KMS-11 (cell line): Measurements from ENCODE around the gene ADGRV1.

Experiments used
- H2AFZ ChIP-seq: fragments of 200-600 bp; sonication (generic); 2 replicates; pipeline ENCODE4 v1.6.1; 2016; ENCODE audit warnings: antibody characterized with exemption, mixed run types, low read depth
- H3K27ac ChIP-seq: fragments of 200-600 bp; sonication (generic); 2 replicates; pipeline ENCODE4 v1.6.1; 2016; ENCODE audit warnings: mild to moderate bottlenecking, mixed run types
- H3K27me3 ChIP-seq: fragments of 200-600 bp; sonication (generic); 2 replicates; pipeline ENCODE4 v1.6.1; 2017; ENCODE audit warnings: mild to moderate bottlenecking, low read depth, mixed run types, moderate library complexity; ENCODE audit not compliant: insufficient read depth
- H3K36me3 ChIP-seq: fragments of 200-600 bp; sonication (generic); 2 replicates; pipeline ENCODE4 v1.6.1; 2017; ENCODE audit warnings: mild to moderate bottlenecking, mixed run types; ENCODE audit not compliant: insufficient read depth
- H3K4me1 ChIP-seq: fragments of 200-600 bp; sonication (generic); 2 replicates; pipeline ENCODE4 v1.6.1; 2016; ENCODE audit warnings: mild to moderate bottlenecking, low read depth, mixed run types; ENCODE audit not compliant: poor library complexity, severe bottlenecking
- H3K4me2 ChIP-seq: fragments of 200-600 bp; sonication (generic); 2 replicates; pipeline ENCODE4 v1.7.0; 2016; ENCODE audit warnings: mild to moderate bottlenecking, mixed run types
- H3K4me3 ChIP-seq: fragments of 200-600 bp; sonication (generic); IDR thresholded peaks from 2 replicates; pipeline ENCODE4 v1.6.1; 2017; ENCODE audit warnings: low read depth, low read length, mixed read lengths; ENCODE audit not compliant: insufficient read depth
- H3K79me2 ChIP-seq: fragments of 200-600 bp; sonication (generic); 2 replicates; pipeline ENCODE4 v1.6.1; 2016; ENCODE audit warnings: low read depth, mixed run types; ENCODE audit not compliant: insufficient read depth
- H3K9ac ChIP-seq: fragments of 200-600 bp; sonication (generic); 2 replicates; pipeline ENCODE4 v1.6.1; 2016; ENCODE audit warnings: mild to moderate bottlenecking, mixed run types
- H4K20me1 ChIP-seq: fragments of 200-600 bp; sonication (generic); 2 replicates; pipeline ENCODE4 v1.6.1; 2016; ENCODE audit warnings: mild to moderate bottlenecking, mixed run types; ENCODE audit not compliant: insufficient read depth
- TF ChIP-seq, protein P1 (sequence below): fragments of 200-600 bp; sonication (generic); conservative IDR thresholded peaks from 2 replicates; pipeline ENCODE4 v1.6.1; 2017; ENCODE audit warnings: low read depth, mild to moderate bottlenecking, antibody characterized with exemption, low read length, moderate library complexity, mixed read lengths

The ADGRV1 gene

DNA sequence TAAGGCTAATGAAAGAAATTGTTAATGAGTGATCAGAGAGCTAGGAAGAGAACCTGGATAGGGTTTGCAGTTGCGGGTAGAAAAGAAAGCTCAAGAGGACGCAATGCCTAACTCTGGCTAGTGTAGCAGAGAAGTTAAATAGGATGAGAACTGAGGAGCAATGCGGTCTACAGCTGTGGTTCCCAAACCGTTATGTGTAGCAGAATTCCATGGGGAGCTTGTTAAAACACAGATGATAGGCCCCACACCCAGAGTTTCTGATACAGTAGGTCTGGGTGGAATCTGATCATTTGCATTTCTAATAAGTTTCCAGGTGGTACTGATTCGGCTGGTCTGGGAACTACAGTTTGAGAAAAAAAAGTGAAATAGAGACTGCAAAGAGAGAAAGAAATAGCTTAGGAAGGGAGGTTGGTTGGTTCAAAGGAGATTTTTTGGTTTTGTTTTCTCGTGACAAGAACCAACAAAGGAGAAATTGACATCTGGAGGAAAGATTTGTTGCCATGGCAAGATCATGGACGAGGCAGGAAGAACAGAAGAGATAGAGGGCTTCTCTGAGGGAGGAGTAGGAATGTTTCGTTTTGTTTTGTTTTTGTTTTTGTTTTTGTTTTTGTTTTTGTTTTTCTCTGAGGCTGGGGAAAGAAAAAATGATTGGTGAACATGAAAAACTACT lies 548.4 kb downstream of the ADGRV1 start:
- TF ChIP-seq, protein P1, sequence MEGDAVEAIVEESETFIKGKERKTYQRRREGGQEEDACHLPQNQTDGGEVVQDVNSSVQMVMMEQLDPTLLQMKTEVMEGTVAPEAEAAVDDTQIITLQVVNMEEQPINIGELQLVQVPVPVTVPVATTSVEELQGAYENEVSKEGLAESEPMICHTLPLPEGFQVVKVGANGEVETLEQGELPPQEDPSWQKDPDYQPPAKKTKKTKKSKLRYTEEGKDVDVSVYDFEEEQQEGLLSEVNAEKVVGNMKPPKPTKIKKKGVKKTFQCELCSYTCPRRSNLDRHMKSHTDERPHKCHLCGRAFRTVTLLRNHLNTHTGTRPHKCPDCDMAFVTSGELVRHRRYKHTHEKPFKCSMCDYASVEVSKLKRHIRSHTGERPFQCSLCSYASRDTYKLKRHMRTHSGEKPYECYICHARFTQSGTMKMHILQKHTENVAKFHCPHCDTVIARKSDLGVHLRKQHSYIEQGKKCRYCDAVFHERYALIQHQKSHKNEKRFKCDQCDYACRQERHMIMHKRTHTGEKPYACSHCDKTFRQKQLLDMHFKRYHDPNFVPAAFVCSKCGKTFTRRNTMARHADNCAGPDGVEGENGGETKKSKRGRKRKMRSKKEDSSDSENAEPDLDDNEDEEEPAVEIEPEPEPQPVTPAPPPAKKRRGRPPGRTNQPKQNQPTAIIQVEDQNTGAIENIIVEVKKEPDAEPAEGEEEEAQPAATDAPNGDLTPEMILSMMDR: no peak

DNA sequence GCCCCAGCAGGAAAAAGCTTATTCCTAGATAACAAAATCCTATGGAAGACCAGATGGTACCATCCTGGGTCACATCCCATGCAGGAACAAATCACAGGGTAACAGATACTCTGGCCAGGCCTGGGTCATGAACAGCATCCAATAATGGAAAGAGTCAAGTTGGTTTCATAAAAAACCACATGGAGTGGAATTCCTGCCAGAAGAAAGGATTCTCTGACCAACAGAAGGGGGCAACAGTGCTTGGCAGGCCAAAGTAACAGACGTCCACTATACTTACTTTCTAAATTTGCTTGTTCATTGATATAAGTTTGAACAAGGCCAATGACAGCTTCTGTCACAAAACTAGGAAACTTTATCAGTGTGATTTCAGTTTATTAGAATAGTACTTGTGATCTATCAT lies 551.0 kb downstream of the ADGRV1 start:
- H2AFZ ChIP-seq: no peak overlapping the region
- no peaks in the 10 kb centered on the region for H3K79me2 ChIP-seq
- no peaks in the 10 kb centered on the region for H4K20me1 ChIP-seq
- no peaks in the 10 kb centered on the region for H3K4me1 ChIP-seq
- no peak overlapping the region for H3K27ac ChIP-seq
- TF ChIP-seq, protein P1: no peak
- H3K9ac ChIP-seq: no peak overlapping the region
- H3K27me3 ChIP-seq: no peaks in the 10 kb centered on the region
- H3K36me3 ChIP-seq: no peaks in the 10 kb centered on the region
- no peak overlapping the region for H3K4me2 ChIP-seq
- H3K4me3 ChIP-seq: no peak overlapping the region

More for the DNA sequence above, 548.4 kb downstream of the ADGRV1 start:
- H3K9ac ChIP-seq: no peak overlapping the region
- H3K27ac ChIP-seq: no peak overlapping the region
- no peak overlapping the region for H2AFZ ChIP-seq
- H4K20me1 ChIP-seq: no peaks in the 10 kb centered on the region
- no peaks in the 10 kb centered on the region for H3K27me3 ChIP-seq
- H3K4me2 ChIP-seq: no peak overlapping the region
- H3K4me3 ChIP-seq: no peak overlapping the region
- H3K79me2 ChIP-seq: no peaks in the 10 kb centered on the region
- H3K36me3 ChIP-seq: no peaks in the 10 kb centered on the region
- H3K4me1 ChIP-seq: peaks cover 4% of the 10 kb centered on the region

DNA sequence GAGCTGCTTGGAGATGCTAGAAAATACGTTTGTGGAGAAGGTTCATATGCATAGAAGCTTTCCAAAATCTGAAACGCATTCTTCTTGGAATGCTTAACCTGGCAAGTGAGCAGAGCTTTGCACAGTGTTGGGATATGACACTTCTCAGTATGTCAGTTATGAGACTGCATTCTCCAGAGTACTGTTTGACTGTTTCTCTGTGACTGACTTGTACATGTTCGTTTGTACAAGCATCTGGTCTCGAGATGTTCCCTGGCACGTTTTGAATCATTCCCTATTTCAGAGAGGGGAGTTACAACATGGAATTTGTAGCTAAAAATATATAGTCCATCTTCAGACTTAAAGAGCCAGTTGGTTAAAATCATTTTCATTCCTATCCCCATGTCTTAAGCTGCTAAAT lies 552.1 kb downstream of the ADGRV1 start:
- no peak overlapping the region for H3K4me2 ChIP-seq
- H3K36me3 ChIP-seq: no peaks in the 10 kb centered on the region
- no peaks in the 10 kb centered on the region for H3K79me2 ChIP-seq
- no peaks in the 10 kb centered on the region for H4K20me1 ChIP-seq
- H3K27me3 ChIP-seq: no peaks in the 10 kb centered on the region
- TF ChIP-seq, protein P1: no peak
- no peak overlapping the region for H2AFZ ChIP-seq
- H3K9ac ChIP-seq: no peak overlapping the region
- H3K4me3 ChIP-seq: no peak overlapping the region
- no peak overlapping the region for H3K27ac ChIP-seq
- no peaks in the 10 kb centered on the region for H3K4me1 ChIP-seq

DNA sequence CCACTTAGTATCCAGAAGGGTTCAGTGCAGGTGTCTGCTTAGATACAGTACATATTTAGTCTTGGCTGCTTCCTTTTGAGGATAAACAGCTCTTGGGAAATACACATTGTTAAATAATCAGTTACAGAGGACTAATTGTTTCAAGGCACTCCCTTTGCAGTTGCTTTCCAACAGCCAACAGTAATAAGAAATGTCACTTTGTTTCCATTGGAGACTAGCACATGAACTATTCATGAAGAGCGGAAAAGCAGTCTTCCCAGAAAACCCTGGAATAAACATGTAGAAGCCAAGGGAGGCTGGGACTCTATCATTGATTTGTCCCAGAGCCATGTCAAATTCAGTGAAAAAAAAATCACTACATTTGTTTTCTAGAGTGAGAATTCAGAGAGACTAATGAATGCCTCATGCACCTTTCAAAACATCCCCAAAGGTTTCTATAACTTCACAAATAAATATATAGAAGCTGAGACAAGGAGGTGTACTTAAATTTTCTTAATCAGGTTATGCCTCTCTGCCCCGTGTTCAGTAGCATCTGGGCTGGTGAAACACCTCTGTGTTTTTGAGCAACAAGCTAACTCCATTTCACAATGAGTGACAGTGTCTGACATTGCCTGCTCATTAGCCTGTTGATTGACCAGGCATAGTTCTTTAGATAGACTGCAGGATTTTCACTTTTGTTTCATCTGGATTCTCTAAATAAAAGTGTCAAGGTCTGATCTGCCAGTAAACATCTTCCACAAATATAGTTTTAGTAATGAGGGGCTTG lies 553.1 kb downstream of the ADGRV1 start:
- Histone ChIP-seq H2AFZ (no peak overlapping the region), H3K9ac (no peak overlapping the region), H3K27me3 (no peaks in the 10 kb centered on the region), H3K4me3 (no peak overlapping the region), H3K36me3 (no peaks in the 10 kb centered on the region), H3K4me2 (no peak overlapping the region), H3K79me2 (no peaks in the 10 kb centered on the region), H3K4me1 (no peaks in the 10 kb centered on the region), H4K20me1 (no peaks in the 10 kb centered on the region), H3K27ac (no peak overlapping the region)
- TF ChIP-seq, protein P1: no peak
